Lung microvascular endothelial cell (primary cell): Measurements from ENCODE around the gene NEGR1. TPM values are rescaled to one million over a fixed set of nuclear protein-coding genes. Genes with fewer than 3 reads are reported as not detected.
"Not testable (repeated sequence)": the region's sequence is repeated elsewhere in the genome, so short reads cannot be mapped to it uniquely, and the experiment has no call there.

Experiments used
- DNase-seq, 2 donors: peaks; one replicate each; pipeline versions ENCODE4 v3.0.0 to v3.0.0-alpha.2; 2010; ENCODE audit warnings: low read depth in 2 of 2
- total RNA-seq: library from RNA; depleted of rRNA; stranded (reverse); fragments of >200 nt; gene quantifications from 2 replicates; pipeline ENCODE4 v1.2.1, GENCODE V29; 2014

Gene NEGR1
- total RNA-seq, 1 donor from 2014 or later, result under 0.01 TPM

GRCh38 chr1:71950579-71950978 is 331.8 kb downstream of the NEGR1 start:
- DNase-seq, result no peak

GRCh38 chr1:71949681-71950080 is 332.7 kb downstream of the NEGR1 start:
- DNase-seq, result no peak

DNA sequence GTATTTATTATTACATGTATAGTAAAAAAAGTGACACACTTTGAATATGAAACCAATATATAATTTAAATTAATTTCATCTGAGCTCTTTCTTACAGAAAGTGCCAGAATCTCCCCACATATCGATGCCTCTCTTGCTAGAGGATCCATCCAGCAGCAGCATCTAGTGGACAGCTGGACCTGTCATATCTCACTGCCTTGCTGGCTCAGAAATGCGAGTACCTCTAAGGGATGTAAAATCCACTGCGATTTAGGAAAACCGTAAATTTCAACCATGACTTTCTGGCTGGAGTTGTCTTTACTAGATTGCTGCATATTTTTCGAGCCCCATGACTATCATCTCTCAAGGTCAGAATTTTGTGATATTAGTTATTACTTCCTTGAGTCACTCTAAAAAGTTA is 333.8 kb downstream of the NEGR1 start:
- DNase-seq, result no peak

DNA sequence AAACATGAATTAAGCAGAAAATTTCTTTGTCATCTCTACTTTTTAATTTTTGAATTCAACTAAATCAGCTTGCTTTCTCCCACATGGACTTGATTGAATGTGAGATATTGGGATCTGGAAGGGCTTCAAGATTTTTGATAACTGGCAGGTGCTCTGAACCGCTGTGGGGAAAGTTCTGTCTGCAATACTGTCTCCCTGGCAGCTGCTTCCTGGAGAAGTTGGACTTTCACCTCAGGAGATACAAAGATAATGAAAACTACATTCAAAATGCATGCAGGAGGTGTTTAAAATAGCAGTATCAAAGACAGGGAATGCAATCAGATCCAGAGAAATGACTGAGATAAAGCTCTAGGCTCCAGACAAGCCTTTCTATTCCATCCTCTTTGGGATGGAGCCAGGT is 338.3 kb downstream of the NEGR1 start:
- no peak for DNase-seq

DNA sequence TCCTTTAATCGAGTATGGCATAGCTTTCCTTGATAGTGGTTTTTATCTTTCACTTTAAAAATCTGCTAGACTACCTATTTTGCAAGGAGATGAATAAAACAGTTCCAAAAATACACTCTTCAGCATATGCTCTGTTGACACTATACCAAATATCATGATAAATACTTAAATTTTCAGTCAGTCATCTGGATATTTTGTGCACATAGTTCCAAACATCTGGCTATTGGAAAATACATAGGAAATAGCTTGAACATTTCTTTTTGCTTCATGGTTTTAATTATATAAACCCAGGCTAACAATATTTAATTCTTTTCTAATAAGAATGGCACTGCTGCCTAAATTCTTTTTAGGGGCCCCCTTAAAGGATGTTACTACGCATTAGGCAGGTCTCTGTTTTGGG is 342.1 kb downstream of the NEGR1 start:
- no peak for DNase-seq

DNA sequence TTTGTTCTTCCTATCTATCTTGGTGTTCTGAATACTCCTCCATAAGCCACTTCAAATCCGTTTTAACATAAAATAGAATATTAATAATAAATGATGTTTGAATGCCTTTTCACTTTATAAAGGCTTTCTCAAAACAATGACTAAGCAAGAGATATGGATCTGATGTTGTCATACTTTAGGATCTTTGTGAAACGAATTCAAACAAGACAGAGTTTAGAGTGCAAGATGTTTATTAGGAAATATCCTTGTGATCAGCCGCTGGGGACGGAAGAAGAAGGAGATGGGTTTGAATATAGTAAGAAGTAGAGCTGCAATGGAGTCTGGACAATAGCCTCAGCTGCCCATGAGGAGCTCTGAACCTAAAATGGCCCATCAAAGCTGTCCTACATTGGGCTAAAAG is 351.8 kb downstream of the NEGR1 start:
- DNase-seq, result peak in 1 of 2 donors; percentile 1

- no peak for DNase-seq
These were observed 360.3 kb downstream of the NEGR1 start for GRCh38 chr1:71921935-71922559.

GRCh38 chr1:71921204-71921603 is 361.1 kb downstream of the NEGR1 start:
- DNase-seq, result no peak

DNA sequence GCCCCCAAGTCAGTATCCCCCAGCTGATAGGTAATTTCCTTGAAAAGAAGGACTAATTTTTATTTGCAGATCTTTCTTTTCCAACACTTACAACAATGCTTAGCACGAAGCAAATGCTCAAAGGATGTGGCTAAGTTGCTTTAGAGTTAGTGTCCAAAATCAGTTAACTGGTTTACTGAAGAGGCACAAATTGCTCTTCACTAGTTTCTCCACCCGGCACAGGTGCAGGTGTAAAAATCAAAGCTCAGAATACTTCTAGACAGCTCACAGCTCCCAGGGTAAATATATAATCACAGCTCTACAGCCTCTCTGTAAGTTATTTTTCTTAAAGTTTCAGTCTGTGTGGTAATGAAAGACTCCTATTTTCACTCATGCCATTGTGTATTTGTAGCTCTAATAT is 361.8 kb downstream of the NEGR1 start:
- no peak for DNase-seq

DNA sequence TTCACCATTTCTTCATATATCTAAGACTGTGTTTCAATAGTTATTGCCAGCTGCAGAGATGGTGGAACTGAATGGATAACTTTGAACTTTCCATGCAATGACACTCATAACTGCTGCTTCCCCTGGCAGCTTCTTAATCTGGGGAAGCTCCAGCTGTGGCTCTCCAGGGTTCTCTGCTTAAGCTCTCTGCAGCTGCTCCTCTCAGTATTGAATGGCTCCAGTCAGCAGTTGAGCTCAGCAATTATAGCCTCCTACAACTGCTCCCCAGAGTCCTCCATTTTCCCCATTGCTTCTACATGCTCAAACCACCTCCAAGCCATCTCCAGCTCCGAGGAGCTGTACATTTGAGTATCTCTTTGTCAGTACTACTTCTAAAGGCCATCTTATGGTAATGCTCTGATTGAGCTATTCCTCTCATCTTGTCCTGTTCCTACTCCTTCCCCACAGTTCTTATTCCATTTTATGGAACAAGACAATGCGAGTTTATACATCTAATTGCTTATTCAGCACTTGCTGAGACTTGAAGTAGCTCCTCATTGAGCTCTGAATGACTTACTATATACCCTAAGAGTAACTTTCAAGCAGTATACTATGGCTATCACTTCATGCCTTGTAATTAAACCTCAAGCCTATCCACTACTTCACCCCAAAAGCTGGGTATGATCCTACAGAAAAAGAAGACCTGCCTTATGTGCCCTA is 362.4 kb downstream of the NEGR1 start:
- DNase-seq, result no peak

- no peak for DNase-seq
These were observed 363.7 kb downstream of the NEGR1 start for GRCh38 chr1:71918630-71919029.

DNA sequence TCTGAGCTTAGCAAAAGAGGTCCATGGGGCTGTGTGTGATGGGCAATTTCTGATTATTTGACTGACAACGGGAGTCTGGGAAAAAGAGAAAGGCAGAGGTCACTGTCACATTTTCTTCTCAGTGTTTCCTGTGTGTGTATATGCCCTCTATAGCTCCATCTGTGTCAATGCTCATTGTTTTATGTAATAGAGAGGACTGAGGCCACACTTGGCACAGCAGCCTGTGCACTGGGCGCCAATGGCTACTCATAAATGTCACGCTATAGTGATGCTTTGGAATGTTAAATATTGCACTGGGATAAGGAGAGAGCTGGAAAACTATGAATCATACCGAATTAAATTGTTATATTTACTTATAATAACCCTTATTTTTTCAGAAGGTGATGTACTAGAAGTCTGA is 365.4 kb downstream of the NEGR1 start:
- no peak for DNase-seq

- no peak for DNase-seq
These were observed 367.7 kb downstream of the NEGR1 start for GRCh38 chr1:71914626-71915025.

DNA sequence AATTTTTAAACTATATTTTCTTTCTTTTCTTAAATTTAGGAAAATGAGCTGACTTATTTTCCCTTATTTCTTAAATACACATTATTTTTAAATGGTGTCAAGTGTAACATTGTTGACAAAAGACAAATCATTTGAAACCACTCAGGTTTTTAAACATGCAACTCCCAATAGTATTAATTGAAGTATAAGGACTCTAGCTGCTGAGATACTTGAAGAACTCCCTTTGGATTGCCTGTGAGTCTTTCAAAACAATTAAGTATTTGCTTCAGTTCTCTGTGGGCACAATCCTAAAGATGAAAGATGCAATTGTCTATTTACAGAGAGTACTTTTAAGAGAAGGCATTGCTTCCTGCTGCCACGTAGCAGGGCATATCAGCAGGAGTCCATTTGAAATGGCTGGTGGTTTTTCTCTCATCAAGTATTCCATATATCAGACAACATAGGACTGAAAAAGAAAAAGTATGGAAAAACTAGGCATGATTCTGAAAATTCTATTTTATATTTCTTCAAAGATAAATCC is 373.4 kb downstream of the NEGR1 start:
- DNase-seq, result no peak

DNA sequence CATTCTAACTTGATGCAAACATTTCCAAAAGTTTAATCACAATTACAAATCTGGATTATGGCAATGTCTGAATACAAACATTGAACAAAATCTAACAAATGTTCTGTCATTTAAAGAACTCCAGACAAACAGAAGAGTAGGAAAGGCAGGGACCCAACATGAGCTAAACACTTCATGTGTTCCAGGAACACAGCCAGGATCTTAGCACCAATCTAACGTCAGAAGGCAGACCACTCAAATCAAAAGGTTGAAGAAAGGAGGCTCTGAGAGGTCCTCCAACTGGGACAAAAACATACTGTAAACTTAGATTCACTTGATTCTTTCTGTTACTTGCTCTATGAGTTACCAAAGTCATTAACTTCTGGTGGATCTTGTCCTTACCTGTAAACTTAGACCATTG is 374.0 kb downstream of the NEGR1 start:
- DNase-seq, result no peak

DNA sequence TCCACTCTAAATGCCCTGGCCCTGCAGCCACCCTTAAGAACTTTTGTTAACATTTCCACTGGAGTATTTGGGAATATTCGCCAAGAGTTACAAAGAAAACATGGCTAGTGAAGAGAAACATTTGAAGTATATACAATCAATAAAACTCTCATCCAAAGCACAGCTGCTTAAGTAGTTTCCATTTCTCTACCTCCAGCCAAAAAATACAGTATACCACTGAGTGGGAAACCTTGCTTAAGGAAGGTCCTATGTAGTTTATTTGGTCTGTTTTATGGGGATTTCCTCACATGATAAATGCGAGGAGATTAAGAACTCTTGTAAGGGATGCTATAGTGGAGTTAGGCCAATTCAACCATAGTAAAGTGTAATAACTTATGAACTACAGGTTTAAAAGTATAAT is 382.5 kb downstream of the NEGR1 start:
- no peak for DNase-seq

DNA sequence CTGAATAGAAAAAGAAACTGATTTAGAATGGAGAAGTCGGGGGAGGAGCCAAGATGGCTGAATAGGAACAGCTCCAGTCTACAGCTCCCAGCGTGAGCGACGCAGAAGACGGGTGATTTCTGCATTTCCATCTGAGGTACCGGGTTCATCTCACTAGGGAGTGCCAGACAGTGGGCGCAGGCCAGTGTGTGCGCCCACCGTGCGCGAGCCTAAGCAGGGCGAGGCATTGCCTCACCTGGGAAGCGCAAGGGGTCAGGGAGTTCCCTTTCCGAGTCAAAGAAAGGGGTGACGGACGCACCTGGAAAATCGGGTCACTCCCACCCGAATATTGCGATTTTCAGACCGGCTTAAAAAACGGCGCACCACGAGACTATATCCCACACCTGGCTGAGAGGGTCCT is 394.2 kb downstream of the NEGR1 start:
- DNase-seq, result not testable (repeated sequence)

DNA sequence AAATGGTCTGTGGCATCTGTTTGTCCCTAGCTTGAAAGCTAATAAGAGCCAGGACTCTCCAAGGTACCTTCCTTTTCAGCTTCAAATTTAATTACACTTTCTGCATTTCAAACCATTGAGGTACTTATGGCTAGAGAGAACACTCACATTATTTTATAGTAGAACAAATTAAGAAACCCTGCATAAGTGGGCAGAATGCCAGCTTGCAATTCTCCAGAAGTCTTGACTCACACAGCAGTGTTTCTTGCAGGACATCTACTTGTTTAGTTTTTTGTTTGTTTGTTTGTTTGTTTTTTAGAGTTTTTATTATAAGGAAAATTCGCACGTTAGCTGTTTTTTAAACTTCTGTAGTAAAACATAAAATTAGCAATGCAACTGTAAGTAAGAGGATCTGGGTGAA is 397.2 kb downstream of the NEGR1 start:
- DNase-seq, result no peak

DNA sequence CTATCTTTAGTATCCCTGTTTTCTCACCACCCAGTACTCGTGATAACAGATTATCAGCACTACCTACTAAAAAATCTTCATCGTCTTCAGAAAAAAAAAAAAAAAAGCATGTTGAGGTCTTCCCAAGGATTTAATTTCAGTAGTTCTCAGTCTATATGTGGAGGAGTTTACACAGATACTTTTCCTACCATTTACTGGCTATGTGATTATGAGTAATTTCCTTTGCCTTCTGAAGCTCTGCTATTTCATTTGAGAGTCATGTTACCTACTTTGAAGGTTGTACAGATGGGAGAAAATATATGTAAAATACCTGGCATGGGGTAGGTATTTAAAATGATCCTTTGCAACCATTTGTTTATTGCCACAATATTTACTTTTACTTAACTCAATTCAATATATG is 399.7 kb downstream of the NEGR1 start:
- DNase-seq, result no peak

- DNase-seq, result no peak
These were observed 400.1 kb downstream of the NEGR1 start for GRCh38 chr1:71882226-71882625.

- no peak for DNase-seq
These were observed 400.7 kb downstream of the NEGR1 start for GRCh38 chr1:71881611-71882010.

DNA sequence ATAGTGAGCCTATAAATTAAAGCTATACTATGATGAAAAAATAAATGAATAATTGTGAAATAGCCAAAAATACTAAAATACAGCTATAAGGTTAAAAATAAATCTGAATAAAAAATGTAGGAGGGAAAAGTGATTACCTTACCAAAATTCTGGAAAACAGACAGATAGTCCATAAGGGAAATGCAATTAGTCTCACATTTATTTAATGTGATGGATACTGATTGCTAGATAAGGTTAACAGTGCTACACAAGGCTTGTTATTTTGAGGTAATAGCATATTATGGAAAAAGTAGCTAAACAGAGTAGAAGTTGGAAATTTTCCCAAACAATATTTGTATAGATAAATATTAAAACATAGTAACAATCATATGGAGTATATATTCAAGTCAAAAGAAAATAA is 413.0 kb downstream of the NEGR1 start:
- DNase-seq, result no peak

GRCh38 chr1:71862756-71863155 is 419.6 kb downstream of the NEGR1 start:
- no peak for DNase-seq
